ENCODE results near the gene AJUBA. TPM values are rescaled to one million over a fixed set of nuclear protein-coding genes. Genes with fewer than 3 reads are reported as not detected.

AJUBA gene
- total RNA-seq, 1 experiment from 2014 or later: 42.6 TPM

GRCh38 chr14:22997676-22998323, 15.4 kb upstream of the AJUBA start:
- no peaks in the 10 kb centered on the region for H3K79me2 ChIP-seq (ENCODE audit: low read depth)
- no peaks in the 10 kb centered on the region for H4K20me1 ChIP-seq (ENCODE audit: insufficient read depth)
- H3K4me2 ChIP-seq: no peak overlapping the region
- no peak overlapping the region for H3K4me3 ChIP-seq
- POLR2A ChIA-PET (ENCODE audit: unreplicated experiment): no interaction called here
- no peak for TF ChIP-seq EZH2 (IDR thresholded peaks at IDR 0.05; ENCODE audit: low read depth)
- no peak for TF ChIP-seq CTCF (conservative IDR thresholded peaks at IDR 0.05)
- no peaks in the 10 kb centered on the region for H3K27me3 ChIP-seq (ENCODE audit: insufficient read depth, low read depth)
- H3K27ac ChIP-seq: no peak overlapping the region
- peaks cover 4% of the 10 kb centered on the region; the same call in 1 of the 2 replicates for H3F3A ChIP-seq (ENCODE audit: insufficient read depth, low read depth)
- no peaks in the 10 kb centered on the region for H3K4me1 ChIP-seq (replicated peaks; ENCODE audit: insufficient read depth)
- intact Hi-C loops (cut with micrococcal nuclease; ENCODE audit: unreplicated experiment): no loop called here
- no peaks in the 10 kb centered on the region for H3K36me3 ChIP-seq (ENCODE audit: low read depth)
- CTCF ChIA-PET: interaction anchor here (0.5 kb wide), 1 partner anchor 1231 kb away, joined by 3 read pairs; no protein-coding TSS in a partner anchor
- H2AFZ ChIP-seq: no peak overlapping the region
- H3K9me3 ChIP-seq (ENCODE audit: insufficient read depth, low read depth): no peaks in the 10 kb centered on the region
- no peak for DNase-seq
- H3K9me2 ChIP-seq (ENCODE audit: insufficient read depth): no peaks in the 10 kb centered on the region
- BruUV-seq (replicated peaks): no TSS peak

DNA sequence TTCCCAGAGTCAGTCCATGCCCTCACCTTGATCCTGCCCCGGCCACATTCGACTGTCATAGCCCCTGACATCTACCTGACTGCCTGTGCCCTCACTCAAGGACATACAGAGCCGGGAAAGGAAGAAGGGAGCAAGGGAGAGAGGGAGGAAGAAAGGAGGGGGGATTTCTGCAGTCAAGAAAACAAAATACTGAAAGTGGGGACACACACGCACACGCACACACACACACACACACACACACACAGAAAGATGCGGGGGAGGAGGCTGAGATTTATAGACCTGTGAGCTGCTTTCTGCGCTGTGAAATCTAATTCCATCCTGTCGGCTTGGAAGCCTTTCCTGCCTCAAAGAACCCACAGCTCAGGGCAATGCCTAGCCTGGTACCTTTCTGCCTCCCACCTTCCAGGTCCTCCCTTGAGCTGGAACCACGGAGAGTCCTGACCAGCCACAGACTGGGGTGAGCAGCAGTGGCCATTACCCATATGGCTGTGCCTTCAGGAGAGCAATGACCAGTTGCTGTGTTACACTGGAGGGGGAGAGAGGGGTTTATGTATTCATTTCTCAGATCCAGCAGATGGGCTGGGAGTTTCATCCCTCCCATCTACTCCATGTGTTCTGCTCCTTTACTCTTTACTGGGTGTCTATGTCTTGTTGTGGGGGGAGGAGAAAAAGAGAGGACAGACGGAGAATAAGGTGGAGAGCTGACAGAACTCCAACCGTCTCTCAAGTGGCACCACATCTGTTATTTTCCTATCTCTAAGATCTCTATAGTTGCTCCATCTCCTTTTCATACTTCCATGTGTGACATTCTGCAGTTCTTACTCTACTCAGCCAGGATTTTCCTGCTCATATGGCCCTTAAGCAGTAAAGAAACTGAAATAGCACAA, 14.7 kb upstream of the AJUBA start:
- no peak overlapping the region for H2AFZ ChIP-seq
- POLR2A ChIA-PET (ENCODE audit: unreplicated experiment): no interaction called here

More for the DNA sequence above, 14.7 kb upstream of the AJUBA start:
- Histone ChIP-seq H3K79me2 (ENCODE audit: low read depth) (no peaks in the 10 kb centered on the region), H4K20me1 (ENCODE audit: insufficient read depth) (no peaks in the 10 kb centered on the region), H3K9me2 (ENCODE audit: insufficient read depth) (no peaks in the 10 kb centered on the region), H3K27me3 (ENCODE audit: insufficient read depth, low read depth) (no peaks in the 10 kb centered on the region), H3K4me1 (replicated peaks; ENCODE audit: insufficient read depth) (no peaks in the 10 kb centered on the region), H3K36me3 (ENCODE audit: low read depth) (no peaks in the 10 kb centered on the region), H3K27ac (no peak overlapping the region), H3K4me3 (no peak overlapping the region), H3F3A (ENCODE audit: insufficient read depth, low read depth) (peaks cover 4% of the 10 kb centered on the region; the same call in 1 of the 2 replicates), H3K9me3 (ENCODE audit: insufficient read depth, low read depth) (no peaks in the 10 kb centered on the region), H3K4me2 (no peak overlapping the region)
- CTCF ChIA-PET: no interaction called here
- no peak for DNase-seq
- no peak for TF ChIP-seq CTCF (conservative IDR thresholded peaks at IDR 0.05)
- TF ChIP-seq EZH2 (IDR thresholded peaks at IDR 0.05; ENCODE audit: low read depth): no peak
- BruUV-seq (replicated peaks): no TSS peak
- intact Hi-C loops (cut with micrococcal nuclease; ENCODE audit: unreplicated experiment): no loop called here
